NCI-H2107 treated with DMSO at 0.1 percent for 48 hours (cell line): ENCODE results near the gene KIF16B.
"Not testable (repeated sequence)": the region's sequence is repeated elsewhere in the genome, so short reads cannot be mapped to it uniquely, and the experiment has no call there.

Experiments
- DNase-seq: peaks from one replicate; lab custom pipeline; 2025; ENCODE audit not compliant: unreplicated experiment; lab: John Stamatoyannopoulos, UW

Gene KIF16B

GRCh38 chr20:16596404-16596803 lies 23.2 kb upstream of the KIF16B start:
- not testable (repeated sequence) for DNase-seq

GRCh38 chr20:16595376-16595775 lies 22.1 kb upstream of the KIF16B start:
- DNase-seq, result no peak

- no peak for DNase-seq
These were observed 16.9 kb upstream of the KIF16B start for GRCh38 chr20:16590041-16590633.

- DNase-seq, result no peak
These were observed 16.4 kb upstream of the KIF16B start for GRCh38 chr20:16589623-16590022.

GRCh38 chr20:16588241-16588640 lies 15.0 kb upstream of the KIF16B start:
- DNase-seq, result no peak

GRCh38 chr20:16587066-16587465 lies 13.8 kb upstream of the KIF16B start:
- no peak for DNase-seq

GRCh38 chr20:16583474-16583873 lies 10.2 kb upstream of the KIF16B start:
- DNase-seq, result no peak

GRCh38 chr20:16581241-16581640 lies 8.0 kb upstream of the KIF16B start:
- DNase-seq, result no peak

GRCh38 chr20:16580620-16581019 lies 7.4 kb upstream of the KIF16B start:
- no peak for DNase-seq

GRCh38 chr20:16580147-16580546 lies 6.9 kb upstream of the KIF16B start:
- DNase-seq, result no peak

GRCh38 chr20:16576219-16576618 lies 3.0 kb upstream of the KIF16B start:
- no peak for DNase-seq

- no peak for DNase-seq
These were observed 2.3 kb upstream of the KIF16B start for GRCh38 chr20:16575390-16576140.

GRCh38 chr20:16574656-16575355 lies 1.6 kb upstream of the KIF16B start:
- peak; percentile 7 for DNase-seq

GRCh38 chr20:16571333-16571732 lies 1.9 kb downstream of the KIF16B start:
- no peak for DNase-seq

- no peak for DNase-seq
These were observed 3.7 kb downstream of the KIF16B start for GRCh38 chr20:16569246-16570153.

GRCh38 chr20:16566080-16566479 lies 7.2 kb downstream of the KIF16B start:
- no peak for DNase-seq

- DNase-seq, result not testable (repeated sequence)
These were observed 9.2 kb downstream of the KIF16B start for GRCh38 chr20:16564079-16564478.

GRCh38 chr20:16563066-16563806 lies 10.0 kb downstream of the KIF16B start:
- DNase-seq, result no peak

GRCh38 chr20:16562259-16562658 lies 11.0 kb downstream of the KIF16B start:
- no peak for DNase-seq

- no peak for DNase-seq
These were observed 12.6 kb downstream of the KIF16B start for GRCh38 chr20:16560661-16561060.
